Smooth muscle cell (in vitro differentiated cells): ENCODE results near the gene ZDHHC17. TPM values are rescaled to one million over a fixed set of nuclear protein-coding genes. Genes with fewer than 3 reads are reported as not detected.

Experiments
- DNase-seq: peaks from one replicate; lab custom pipeline; 2025; ENCODE audit not compliant: unreplicated experiment; lab: John Stamatoyannopoulos, UW
- H2AFZ ChIP-seq: fragments of 200-600 bp; sonication (generic); 2 replicates; pipeline ENCODE4 v1.6.0; 2016; ENCODE audit warnings: antibody characterized with exemption, low read depth, mild to moderate bottlenecking
- H3F3A ChIP-seq: fragments of 200-600 bp; sonication (generic); 2 replicates; pipeline ENCODE4 v1.6.0; 2017; ENCODE audit warnings: antibody characterized with exemption, low read depth
- H3K27ac ChIP-seq: fragments of 200-600 bp; sonication (generic); 2 replicates; pipeline ENCODE4 v1.5.1; 2016; ENCODE audit warnings: low read depth, mild to moderate bottlenecking
- H3K27me3 ChIP-seq: fragments of 200-600 bp; sonication (generic); 2 replicates; pipeline ENCODE4 v1.6.1; 2016; ENCODE audit warnings: low read depth, mild to moderate bottlenecking
- H3K36me3 ChIP-seq: fragments of 200-600 bp; sonication (generic); 2 replicates; pipeline ENCODE4 v1.5.1; 2016; ENCODE audit warnings: low read depth
- H3K4me1 ChIP-seq: fragments of 200-600 bp; sonication (generic); 2 replicates; pipeline ENCODE4 v1.5.1; 2016; ENCODE audit warnings: low read depth
- H3K4me2 ChIP-seq: fragments of 200-600 bp; sonication (generic); 2 replicates; pipeline ENCODE4 v1.6.0; 2016; ENCODE audit warnings: mild to moderate bottlenecking
- H3K4me3 ChIP-seq: fragments of 200-600 bp; sonication (generic); 2 replicates; pipeline ENCODE4 v1.5.1; 2016; ENCODE audit warnings: mild to moderate bottlenecking
- H3K79me2 ChIP-seq: fragments of 200-600 bp; sonication (generic); 2 replicates; pipeline ENCODE4 v1.6.0; 2016; ENCODE audit warnings: low read depth, mild to moderate bottlenecking
- H3K9ac ChIP-seq: fragments of 200-600 bp; sonication (generic); 2 replicates; pipeline ENCODE4 v1.6.0; 2016; ENCODE audit warnings: low read depth
- H3K9me3 ChIP-seq: fragments of 200-600 bp; sonication (generic); replicated peaks from 2 replicates; pipeline ENCODE4 v1.5.1; 2016; ENCODE audit warnings: low read depth
- H4K20me1 ChIP-seq: fragments of 200-600 bp; sonication (generic); 2 replicates; pipeline ENCODE4 v1.6.0; 2016; ENCODE audit warnings: low read depth
- CTCF ChIP-seq: fragments of 200-600 bp; sonication (generic); IDR thresholded peaks from 2 replicates; pipeline ENCODE4 v1.5.1; 2017; ENCODE audit warnings: borderline replicate concordance, mild to moderate bottlenecking, antibody characterized with exemption; ENCODE audit not compliant: insufficient read depth, poor library complexity, severe bottlenecking
- WGBS: methylation state at CpG from one replicate; pipeline ENCODE4 v1.1.7; 2016; ENCODE audit warnings: low lambda C conversion rate; 5-methylcytosine and 5-hydroxymethylcytosine counted together
- polyA plus RNA-seq: library from polyadenylated mRNA; unstranded; fragments of >200 nt; fragmentation: Nextera tagmentation; extraction: Ambion mirVana; gene quantifications from 2 replicates; pipeline ENCODE4 v1.2.1, GENCODE V29; 2016
- total RNA-seq: library from RNA; depleted of rRNA; stranded (reverse); fragments of >200 nt; gene quantifications from 2 replicates; pipeline ENCODE4 v1.2.3, GENCODE V29; 2014

Gene ZDHHC17
- total and polyA plus RNA-seq, 2 experiments from 2014 or later = 12.8 to 34.8 TPM

GRCh38 chr12:76738824-76739579, 24.9 kb upstream of the ZDHHC17 start:
- H3K9me3 ChIP-seq = no peaks in the 10 kb centered on the region
- H2AFZ ChIP-seq = no peak overlapping the region
- no peak overlapping the region for H3K9ac ChIP-seq
- H3K27me3 ChIP-seq = no peaks in the 10 kb centered on the region
- no peaks in the 10 kb centered on the region for H3K36me3 ChIP-seq
- no peak overlapping the region for H3K4me2 ChIP-seq
- no peaks in the 10 kb centered on the region for H4K20me1 ChIP-seq
- no peaks in the 10 kb centered on the region for H3K4me1 ChIP-seq
- WGBS = 92% methylated on average over 10 of the region's 10 CpGs
- TF ChIP-seq CTCF = no peak
- DNase-seq = no peak
- H3K79me2 ChIP-seq = no peaks in the 10 kb centered on the region
- no peak overlapping the region for H3K27ac ChIP-seq
- H3K4me3 ChIP-seq = no peak overlapping the region
- no peaks in the 10 kb centered on the region for H3F3A ChIP-seq

DNA sequence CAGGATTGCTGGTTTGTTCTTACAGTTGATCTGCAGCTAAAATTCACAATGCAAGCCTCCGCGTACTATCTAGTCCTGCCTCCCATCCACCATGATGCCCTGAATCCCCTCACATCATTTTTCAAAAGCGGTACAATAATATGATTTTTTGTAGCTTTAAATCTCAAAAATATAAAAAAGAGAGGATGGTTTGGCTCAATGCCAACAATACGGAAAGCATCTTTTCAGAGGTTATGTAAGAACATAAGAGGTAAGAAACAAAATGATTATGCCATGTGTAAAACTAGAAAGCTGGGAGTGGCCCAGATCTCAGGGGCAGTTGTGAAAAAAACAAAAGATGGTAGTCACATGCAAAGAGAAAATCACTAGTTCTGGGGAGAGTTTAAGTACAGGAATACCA, 24.0 kb upstream of the ZDHHC17 start:
- H3K4me3 ChIP-seq = no peak overlapping the region
- no peak for TF ChIP-seq CTCF
- 97% methylated on average over 4 of the region's 4 CpGs for WGBS
- H3K4me2 ChIP-seq = no peak overlapping the region
- H3K9ac ChIP-seq = no peak overlapping the region
- H3K36me3 ChIP-seq = no peaks in the 10 kb centered on the region
- H3K79me2 ChIP-seq = no peaks in the 10 kb centered on the region
- H3K9me3 ChIP-seq = no peaks in the 10 kb centered on the region
- H3K4me1 ChIP-seq = no peaks in the 10 kb centered on the region
- H2AFZ ChIP-seq = no peak overlapping the region
- no peak for DNase-seq
- H3K27me3 ChIP-seq = no peaks in the 10 kb centered on the region
- no peaks in the 10 kb centered on the region for H4K20me1 ChIP-seq
- H3K27ac ChIP-seq = no peak overlapping the region
- no peaks in the 10 kb centered on the region for H3F3A ChIP-seq

DNA sequence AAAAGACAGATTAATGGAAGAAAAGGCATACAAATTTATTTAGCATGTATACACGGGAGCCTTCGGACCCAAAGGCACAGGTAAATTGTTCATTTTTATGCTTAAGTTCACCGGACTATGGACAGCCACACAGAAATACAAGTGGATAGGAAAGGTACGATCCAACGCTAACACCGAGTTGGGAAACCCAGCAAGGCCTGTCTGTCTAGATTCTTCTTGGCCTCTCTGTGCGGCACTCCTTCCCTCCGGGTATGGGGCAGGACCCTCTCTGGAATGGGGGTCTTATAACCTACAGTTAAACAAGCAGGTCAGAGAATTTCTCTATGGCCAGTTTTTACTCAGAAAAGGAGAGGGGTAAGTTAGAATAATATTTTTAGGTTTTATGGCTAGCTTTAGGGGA, 23.4 kb upstream of the ZDHHC17 start:
- H3K27ac ChIP-seq = no peak overlapping the region

More for the DNA sequence above, 23.4 kb upstream of the ZDHHC17 start:
- no peak for DNase-seq
- Histone ChIP-seq H3K4me2 (no peak overlapping the region), H3F3A (no peaks in the 10 kb centered on the region), H3K4me1 (no peaks in the 10 kb centered on the region), H3K9me3 (no peaks in the 10 kb centered on the region), H3K27me3 (no peaks in the 10 kb centered on the region), H2AFZ (no peak overlapping the region), H4K20me1 (no peaks in the 10 kb centered on the region), H3K36me3 (no peaks in the 10 kb centered on the region), H3K4me3 (no peak overlapping the region), H3K79me2 (no peaks in the 10 kb centered on the region), H3K9ac (no peak overlapping the region)
- no peak for TF ChIP-seq CTCF
- 88% methylated on average over 8 of the region's 8 CpGs for WGBS
